DMS153 (cell line): Measurements from ENCODE around the gene TPR.
"Not testable (repeated sequence)": the region's sequence is repeated elsewhere in the genome, so short reads cannot be mapped to it uniquely, and the experiment has no call there.

Source experiments
- DNase-seq: peaks from one replicate; lab custom pipeline; 2025; lab: John Stamatoyannopoulos, UW

The TPR gene

GRCh38 chr1:186375152-186375928 is at the start of gene TPR, which contains the start of gene ODR4:
TSS of gene TPR (minus strand) at chr1:186375253. CDS start at chr1:186375028, 225 bp downstream.
TSS of gene ODR4 (plus strand) at chr1:186375838. CDS start at chr1:186379786, 3,948 bp downstream.
- peak; percentile 100 for DNase-seq

- no peak for DNase-seq
These were observed 49.5 kb upstream of the TPR start for GRCh38 chr1:186424539-186424938.

GRCh38 chr1:186421446-186421845 is 46.4 kb upstream of the TPR start:
- no peak for DNase-seq

GRCh38 chr1:186420923-186421322 is 45.9 kb upstream of the TPR start:
- DNase-seq = no peak

GRCh38 chr1:186420311-186420710 is 45.3 kb upstream of the TPR start:
- no peak for DNase-seq

- peak; percentile 3 for DNase-seq
These were observed 43.5 kb upstream of the TPR start for GRCh38 chr1:186418503-186418902.

- DNase-seq = no peak
These were observed 38.3 kb upstream of the TPR start for GRCh38 chr1:186413319-186413718.

- DNase-seq = no peak
These were observed 34.0 kb upstream of the TPR start for GRCh38 chr1:186409091-186409490.

GRCh38 chr1:186404454-186405051 is 29.5 kb upstream of the TPR start:
- DNase-seq = peak; percentile 4

- DNase-seq = no peak
These were observed 28.6 kb upstream of the TPR start for GRCh38 chr1:186403632-186404031.

GRCh38 chr1:186401446-186401845 is 26.4 kb upstream of the TPR start:
- not testable (repeated sequence) for DNase-seq

GRCh38 chr1:186392711-186393110 is 17.7 kb upstream of the TPR start:
- not testable (repeated sequence) for DNase-seq

GRCh38 chr1:186391841-186392240 is 16.8 kb upstream of the TPR start:
- no peak for DNase-seq

GRCh38 chr1:186390925-186391324 is 15.9 kb upstream of the TPR start:
- no peak for DNase-seq

- no peak for DNase-seq
These were observed 11.8 kb upstream of the TPR start for GRCh38 chr1:186386725-186387383.

- no peak for DNase-seq
These were observed 871 bp upstream of the TPR start for GRCh38 chr1:186375929-186376319.

- DNase-seq = peak; percentile 32
These were observed 526 bp downstream of the TPR start for GRCh38 chr1:186374303-186375151.

- not testable (repeated sequence) for DNase-seq
These were observed 27.0 kb downstream of the TPR start for GRCh38 chr1:186347837-186348691.

GRCh38 chr1:186340772-186341171 is 34.3 kb downstream of the TPR start:
- DNase-seq = no peak

- no peak for DNase-seq
These were observed 37.5 kb downstream of the TPR start for GRCh38 chr1:186337554-186337953.

GRCh38 chr1:186330758-186331157 is 44.3 kb downstream of the TPR start:
- DNase-seq = no peak
